Activated CD4-positive, alpha-beta memory T cell treated with anti-CD3 and anti-CD28 coated beads for 36 hours (primary cell): ENCODE results near the gene CFAP53. TPM values are rescaled to one million over a fixed set of nuclear protein-coding genes. Genes with fewer than 3 reads are reported as not detected.

ENCODE experiments used
- CTCF ChIA-PET: fragments of 350-600 bp; sonication (Branson Sonifier 250); formaldehyde crosslinking; loops from one replicate; lab custom pipeline; 2021; ENCODE audit warnings: antibody characterized with exemption, inconsistent platforms; lab: Charles Lee
- POLR2A ChIA-PET: fragments of 350-600 bp; sonication (Branson Sonifier 250); formaldehyde crosslinking; loops from one replicate; lab custom pipeline; 2021; ENCODE audit warnings: antibody characterized with exemption; lab: Charles Lee
- DNase-seq: peaks from one replicate; pipeline ENCODE4 v3.0.0-alpha.2; 2020
- H3K27ac Mint-ChIP-seq: one replicate; pipeline ENCODE4 v1.8.0; 2021; ENCODE audit warnings: mixed read lengths
- H3K27me3 Mint-ChIP-seq: one replicate; pipeline ENCODE4 v1.8.0; 2021; ENCODE audit warnings: mixed read lengths
- H3K36me3 Mint-ChIP-seq: one replicate; pipeline ENCODE4 v1.8.0; 2021; ENCODE audit warnings: mixed read lengths
- H3K4me1 Mint-ChIP-seq: one replicate; pipeline ENCODE4 v1.8.0; 2021; ENCODE audit warnings: low read depth, mixed read lengths
- H3K4me3 Mint-ChIP-seq: one replicate; pipeline ENCODE4 v1.8.0; 2021; ENCODE audit warnings: mild to moderate bottlenecking, mixed read lengths
- H3K9me3 Mint-ChIP-seq: one replicate; pipeline ENCODE4 v1.8.0; 2021; ENCODE audit warnings: mixed read lengths
- intact Hi-C: fragments of 100-400 bp; cut with micrococcal nuclease; formaldehyde crosslinking; loops from one replicate; pipeline ENCODE4 v1.15.1; 2023
- total RNA-seq, 2 experiments: library from RNA; stranded (reverse); gene quantifications; one replicate each; pipeline ENCODE4 v1.2.3, GENCODE V29; 2021

Gene CFAP53
- total RNA-seq, 2 experiments from 2014 or later, result 0.26 to 0.48 TPM

DNA sequence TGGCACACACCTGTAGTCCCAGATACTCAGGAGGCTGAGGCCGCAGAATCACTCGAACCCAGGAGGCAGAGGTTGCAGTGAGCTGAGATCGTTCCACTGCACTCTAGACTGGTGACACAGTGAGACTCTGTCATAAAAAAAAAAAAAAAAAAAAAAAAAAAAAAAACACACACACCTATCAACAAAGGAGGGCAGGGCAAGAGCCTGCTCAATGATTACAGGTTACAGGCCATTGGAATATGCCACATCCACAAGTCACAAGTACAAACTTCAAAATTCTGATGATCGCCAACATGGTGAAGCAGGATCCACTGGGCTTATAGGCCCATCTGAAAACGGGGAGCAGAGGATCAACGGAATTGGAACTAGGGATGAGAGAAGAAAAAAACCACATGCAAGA, 77.6 kb downstream of the CFAP53 start:
- H3K4me1 Mint-ChIP-seq, result peaks cover 6% of the 10 kb centered on the region
- H3K36me3 Mint-ChIP-seq, result no peaks in the 10 kb centered on the region
- H3K27me3 Mint-ChIP-seq, result peaks cover 41% of the 10 kb centered on the region
- no peaks in the 10 kb centered on the region for H3K9me3 Mint-ChIP-seq
- intact Hi-C loops, result no loop called here
- ChIA-PET POLR2A (no interaction called here), CTCF (no interaction called here)
- H3K4me3 Mint-ChIP-seq, result no peak overlapping the region
- H3K27ac Mint-ChIP-seq, result no peak overlapping the region
- DNase-seq, result no peak

DNA sequence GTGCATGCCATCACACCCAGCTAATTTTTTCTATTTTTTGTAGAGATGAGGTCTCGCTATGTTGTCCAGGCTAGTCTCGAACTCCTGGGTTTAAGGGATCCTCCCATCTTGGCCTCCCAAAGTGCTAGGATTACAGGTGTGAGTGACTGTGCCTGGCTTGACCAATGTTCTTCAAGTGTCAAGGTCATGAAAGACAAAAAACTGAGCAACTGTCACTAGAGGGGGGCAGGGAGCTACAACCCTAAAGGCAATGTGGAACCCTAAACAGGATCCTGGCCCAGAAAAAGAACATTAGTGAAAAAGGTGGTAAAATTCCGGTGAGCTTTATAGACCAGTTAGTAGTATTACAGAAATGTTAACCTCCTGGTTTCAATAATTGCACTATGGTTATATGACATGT, 78.6 kb downstream of the CFAP53 start:
- peaks cover 36% of the 10 kb centered on the region for H3K27me3 Mint-ChIP-seq
- peaks cover 4% of the 10 kb centered on the region for H3K4me1 Mint-ChIP-seq
- H3K9me3 Mint-ChIP-seq, result no peaks in the 10 kb centered on the region
- POLR2A ChIA-PET, result no interaction called here
- no peak overlapping the region for H3K27ac Mint-ChIP-seq
- no peak overlapping the region for H3K4me3 Mint-ChIP-seq
- no peak for DNase-seq
- intact Hi-C loops, result no loop called here
- H3K36me3 Mint-ChIP-seq, result no peaks in the 10 kb centered on the region
- CTCF ChIA-PET, result interaction anchor here (1.3 to 1.6 kb wide), 2 partner anchors 8 to 31 kb away, joined by 4 to 6 read pairs; partner anchors contain the start of gene MYO5B

DNA sequence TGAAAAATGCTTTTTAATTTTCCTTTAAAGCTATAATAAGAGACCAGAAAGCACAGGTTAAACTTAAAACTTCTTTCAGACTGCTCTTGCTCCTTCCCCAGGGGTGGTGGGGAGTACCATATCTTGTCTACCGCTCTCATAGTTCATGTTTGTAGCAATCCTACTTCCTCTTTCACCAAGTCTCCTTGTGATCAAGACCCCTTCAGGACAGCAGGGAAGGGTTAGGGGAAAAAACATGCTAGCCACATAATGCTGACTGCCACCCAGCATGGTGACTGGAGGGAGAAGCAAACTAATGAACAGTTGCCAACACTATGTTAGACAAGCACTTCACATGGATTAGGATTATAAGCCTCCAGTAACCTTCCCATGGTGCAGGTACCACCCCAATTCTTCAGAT, 79.9 kb downstream of the CFAP53 start:
- CTCF ChIA-PET, result interaction anchor here (1.3 to 1.6 kb wide), 2 partner anchors 9 to 32 kb away, joined by 4 to 6 read pairs; partner anchors contain the start of gene MYO5B
- intact Hi-C loops, result no loop called here
- H3K27me3 Mint-ChIP-seq, result peaks cover 30% of the 10 kb centered on the region
- no peaks in the 10 kb centered on the region for H3K9me3 Mint-ChIP-seq
- H3K36me3 Mint-ChIP-seq, result no peaks in the 10 kb centered on the region
- peaks cover 4% of the 10 kb centered on the region for H3K4me1 Mint-ChIP-seq
- POLR2A ChIA-PET, result no interaction called here
- no peak for DNase-seq
- H3K4me3 Mint-ChIP-seq, result no peak overlapping the region
- no peak overlapping the region for H3K27ac Mint-ChIP-seq

DNA sequence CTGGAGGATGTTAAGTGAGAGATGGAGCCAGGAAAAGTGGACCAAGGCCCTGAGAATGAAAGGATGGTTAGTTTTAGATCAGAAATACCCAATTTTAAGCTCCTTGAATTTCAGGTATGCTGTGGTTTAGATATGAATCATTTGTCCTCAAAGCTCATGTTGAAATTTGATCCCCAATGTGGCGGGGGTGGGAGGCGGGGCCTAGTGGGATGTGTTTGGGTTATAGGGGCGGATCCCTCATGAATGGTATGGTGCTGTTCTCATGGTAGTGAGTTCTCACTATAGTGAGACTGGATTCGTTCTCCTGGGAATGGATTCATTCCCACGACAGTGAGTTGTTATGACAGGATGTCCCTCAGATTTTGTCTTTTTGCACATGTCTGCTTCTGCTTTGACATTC, 82.7 kb downstream of the CFAP53 start:
- Mint-ChIP-seq H3K27ac (no peak overlapping the region), H3K4me1 (no peaks in the 10 kb centered on the region), H3K9me3 (no peaks in the 10 kb centered on the region), H3K4me3 (no peak overlapping the region), H3K27me3 (peaks cover 18% of the 10 kb centered on the region), H3K36me3 (no peaks in the 10 kb centered on the region)
- intact Hi-C loops, result no loop called here
- POLR2A ChIA-PET, result no interaction called here
- no peak for DNase-seq
- CTCF ChIA-PET, result no interaction called here

DNA sequence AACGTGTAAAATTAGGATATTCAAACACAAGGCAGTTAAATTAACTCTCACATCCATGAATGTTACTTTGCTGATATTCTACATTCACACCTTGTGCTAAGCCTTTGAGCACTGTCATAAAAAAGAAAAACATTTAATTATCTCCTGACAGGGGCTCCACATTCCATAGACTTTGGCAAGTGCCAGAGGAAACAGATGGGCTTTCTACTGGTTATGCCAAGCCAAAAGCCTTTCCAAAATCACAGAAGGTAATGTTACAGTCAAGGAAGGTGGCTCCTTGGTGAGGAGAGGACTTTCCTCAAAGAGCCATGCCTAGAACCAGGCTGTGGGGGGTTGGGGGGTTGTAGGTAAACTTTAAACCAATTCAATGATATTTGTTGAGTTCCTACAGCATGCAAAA, 83.8 kb downstream of the CFAP53 start:
- no peak overlapping the region for H3K4me3 Mint-ChIP-seq
- peaks cover 18% of the 10 kb centered on the region for H3K27me3 Mint-ChIP-seq
- CTCF ChIA-PET, result no interaction called here
- no peaks in the 10 kb centered on the region for H3K4me1 Mint-ChIP-seq
- no peaks in the 10 kb centered on the region for H3K9me3 Mint-ChIP-seq
- POLR2A ChIA-PET, result no interaction called here
- no peak for DNase-seq
- no peaks in the 10 kb centered on the region for H3K36me3 Mint-ChIP-seq
- no peak overlapping the region for H3K27ac Mint-ChIP-seq
- intact Hi-C loops, result no loop called here

DNA sequence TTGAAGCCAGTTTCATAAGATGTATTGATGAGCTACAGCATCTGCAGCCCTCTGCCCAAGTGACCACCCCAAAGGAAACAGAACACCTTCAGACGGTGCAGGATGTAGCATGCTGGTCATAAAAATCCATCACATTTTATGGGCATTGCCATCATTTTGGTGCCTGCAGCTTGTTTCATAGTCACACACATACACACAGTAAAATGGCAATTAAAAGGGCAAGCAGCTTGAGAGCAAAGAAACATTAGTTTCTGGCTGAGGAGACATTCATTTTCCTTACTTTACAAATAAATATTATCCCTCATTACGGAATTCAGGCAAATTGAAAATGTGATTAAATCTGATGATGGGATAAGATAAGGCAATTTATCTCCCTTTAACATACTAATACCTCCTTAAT, 84.7 kb downstream of the CFAP53 start:
- H3K4me3 Mint-ChIP-seq, result no peak overlapping the region
- ChIA-PET POLR2A (no interaction called here), CTCF (no interaction called here)
- H3K36me3 Mint-ChIP-seq, result no peaks in the 10 kb centered on the region
- H3K4me1 Mint-ChIP-seq, result no peaks in the 10 kb centered on the region
- no peak for DNase-seq
- H3K27ac Mint-ChIP-seq, result no peak overlapping the region
- H3K27me3 Mint-ChIP-seq, result peaks cover 13% of the 10 kb centered on the region
- intact Hi-C loops, result no loop called here
- H3K9me3 Mint-ChIP-seq, result no peaks in the 10 kb centered on the region

DNA sequence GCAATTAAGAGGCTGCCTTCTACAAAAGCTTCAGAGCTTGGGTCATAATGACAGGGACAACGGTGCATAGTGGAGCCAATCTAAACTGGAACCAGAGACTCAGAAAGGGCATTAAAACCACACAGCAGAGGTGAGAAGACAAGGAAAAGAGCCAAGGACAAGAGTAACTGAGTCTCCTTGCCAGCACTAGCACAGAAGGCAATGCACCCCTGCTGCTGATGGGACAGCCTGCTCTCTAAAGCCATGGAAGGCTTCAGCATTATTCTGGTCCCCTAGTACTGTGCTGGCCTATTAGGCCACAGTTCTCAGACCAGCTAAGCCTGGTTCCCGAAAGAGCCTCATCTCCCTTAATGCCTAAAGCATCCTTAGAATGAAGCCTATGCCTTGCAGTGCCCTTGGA, 86.8 kb downstream of the CFAP53 start:
- POLR2A ChIA-PET, result interaction anchor here (0.6 kb wide), 1 partner anchor 788 kb away, joined by 3 read pairs; the partner anchor contains the start of gene ELAC1
- peaks cover 18% of the 10 kb centered on the region for H3K27me3 Mint-ChIP-seq
- DNase-seq, result no peak

DNA sequence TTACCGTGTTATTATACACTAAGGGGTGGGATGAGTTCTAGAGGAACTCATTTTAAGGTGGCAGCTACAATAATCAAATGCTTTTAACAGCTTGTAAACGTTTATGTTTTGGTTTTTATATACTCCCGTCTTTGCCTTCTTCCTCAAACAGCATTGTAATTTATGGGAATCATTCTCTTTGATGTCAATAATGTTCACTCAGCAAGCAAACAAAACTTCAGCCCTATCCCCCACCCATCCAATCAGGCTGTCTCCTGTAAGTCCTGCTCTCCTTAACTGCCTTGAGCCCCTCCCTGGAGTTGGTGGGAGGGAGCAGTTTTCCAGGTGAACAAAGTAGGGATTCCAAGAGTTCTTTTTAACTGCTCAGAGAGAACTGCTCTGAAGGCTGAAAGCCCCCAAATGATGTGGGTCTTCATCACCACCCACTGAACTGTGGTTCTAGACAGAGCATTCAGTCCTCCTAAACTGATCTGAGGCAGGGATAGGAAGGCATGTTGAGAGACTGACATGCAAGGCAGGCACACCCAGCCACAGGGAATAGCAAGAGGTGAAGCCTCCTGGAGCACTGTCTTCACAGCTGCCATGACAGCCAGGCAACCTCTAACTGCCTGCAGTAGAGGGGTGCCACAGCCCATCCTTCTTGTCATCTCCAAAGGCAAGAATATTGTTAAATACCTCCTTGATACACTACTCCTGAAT, 88.9 kb downstream of the CFAP53 start:
- Mint-ChIP-seq H3K9me3 (no peaks in the 10 kb centered on the region), H3K4me3 (no peak overlapping the region), H3K4me1 (no peaks in the 10 kb centered on the region), H3K36me3 (no peaks in the 10 kb centered on the region), H3K27ac (no peak overlapping the region), H3K27me3 (peaks cover 12% of the 10 kb centered on the region)
- ChIA-PET CTCF (interaction anchor here (1.3 kb wide), 1 partner anchor 17 kb away, joined by 4 read pairs; the partner anchor contains the start of gene MYO5B), POLR2A (no interaction called here)
- DNase-seq, result no peak
- intact Hi-C loops, result no loop called here

More for the DNA sequence above, 86.8 kb downstream of the CFAP53 start:
- no peaks in the 10 kb centered on the region for H3K36me3 Mint-ChIP-seq
- H3K27ac Mint-ChIP-seq, result no peak overlapping the region
- intact Hi-C loops, result no loop called here
- no peaks in the 10 kb centered on the region for H3K4me1 Mint-ChIP-seq
- H3K9me3 Mint-ChIP-seq, result no peaks in the 10 kb centered on the region
- CTCF ChIA-PET, result no interaction called here
- no peak overlapping the region for H3K4me3 Mint-ChIP-seq

Other genes starting within 250 kb of the CFAP53 start
- under 1 TPM; 0.02 to 0.21 TPM for gene MYO5B, start 71.3 kb downstream of the CFAP53 start, total RNA-seq
- 10 to 100 TPM; 69.4 to 70.5 TPM for gene MBD1, start 15.0 kb upstream of the CFAP53 start, total RNA-seq
- 10 to 100 TPM; 80.8 to 80.9 TPM for gene CXXC1, start 21.2 kb upstream of the CFAP53 start, total RNA-seq
- gene SKA1, start 108.6 kb upstream of the CFAP53 start, total RNA-seq, result 10 to 100 TPM; 44.2 to 46.0 TPM